HG03196 (cell line): Measurements from ENCODE around the gene HNMT.

Experiments used
- ATAC-seq: cut with Tn5 transposase; IDR thresholded peaks from one replicate; pipeline ENCODE4 v1.9.1; 2021; ENCODE audit not compliant: unreplicated experiment

Gene HNMT

GRCh38 chr2:138010890-138011289 lies 46.6 kb downstream of the HNMT start:
- no peak for ATAC-seq

- ATAC-seq: no peak
These were observed 47.8 kb downstream of the HNMT start for GRCh38 chr2:138012082-138012481.

DNA sequence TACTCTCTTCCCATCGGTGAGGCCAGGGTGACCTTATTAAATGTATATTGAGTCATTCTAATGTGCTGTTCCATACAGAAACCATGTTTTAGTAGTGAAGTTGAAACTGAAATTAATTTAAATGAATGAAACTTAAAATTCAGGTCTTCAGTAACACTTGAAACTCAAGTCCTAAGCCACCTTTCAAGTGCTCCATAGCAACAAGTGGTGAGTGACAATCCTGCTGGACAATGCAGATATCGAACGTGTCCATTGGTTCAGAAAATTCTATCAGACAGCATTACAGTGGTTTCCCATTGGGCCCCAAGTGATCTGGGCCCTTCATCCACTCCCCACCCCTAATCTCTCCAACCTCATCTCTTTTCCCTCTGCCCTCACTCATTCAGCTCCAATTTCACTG lies 48.7 kb downstream of the HNMT start:
- no peak for ATAC-seq

DNA sequence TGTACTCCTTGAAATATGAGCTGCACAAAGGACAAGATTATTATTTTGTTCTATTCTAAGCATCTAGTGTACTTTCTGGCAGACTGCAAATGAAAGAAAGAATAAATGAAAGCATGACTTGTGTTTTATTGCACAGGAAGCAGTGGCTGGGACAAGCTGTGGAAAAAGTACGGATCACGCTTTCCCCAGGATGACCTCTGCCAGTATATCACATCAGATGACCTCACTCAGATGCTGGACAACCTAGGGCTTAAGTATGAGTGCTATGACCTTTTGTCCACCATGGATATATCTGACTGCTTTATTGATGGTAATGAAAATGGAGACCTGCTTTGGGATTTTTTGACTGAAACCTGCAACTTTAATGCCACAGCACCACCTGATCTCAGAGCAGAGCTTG lies 49.4 kb downstream of the HNMT start:
- ATAC-seq: no peak

- ATAC-seq: no peak
These were observed 51.2 kb downstream of the HNMT start for GRCh38 chr2:138015494-138015893.

GRCh38 chr2:138016351-138017087 lies 52.2 kb downstream of the HNMT start:
- no peak for ATAC-seq

DNA sequence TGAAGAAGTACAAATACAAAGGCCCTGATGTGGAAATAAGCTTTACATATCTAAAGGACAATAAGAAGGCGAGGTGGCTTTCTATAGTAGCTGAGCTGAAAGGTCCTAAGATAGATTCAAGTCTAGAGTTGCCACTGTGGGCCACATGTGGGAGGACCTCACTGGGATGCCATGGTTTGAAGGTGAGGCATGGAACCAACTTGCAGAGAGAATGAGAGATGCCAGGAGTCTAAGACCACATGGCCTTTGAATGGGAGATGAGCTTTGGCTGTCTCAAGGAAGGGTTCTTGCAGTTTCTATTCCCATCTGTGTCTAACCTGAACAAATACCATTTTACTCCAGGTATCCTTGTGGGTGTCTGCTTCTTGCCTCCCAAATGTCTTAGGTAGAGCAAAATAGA lies 53.6 kb downstream of the HNMT start:
- no peak for ATAC-seq

- ATAC-seq: no peak
These were observed 54.8 kb downstream of the HNMT start for GRCh38 chr2:138018866-138019688.

- no peak for ATAC-seq
These were observed 56.2 kb downstream of the HNMT start for GRCh38 chr2:138020432-138020831.

GRCh38 chr2:138021154-138021553 lies 56.9 kb downstream of the HNMT start:
- no peak for ATAC-seq

- ATAC-seq: no peak
These were observed 59.0 kb downstream of the HNMT start for GRCh38 chr2:138023298-138023697.

GRCh38 chr2:138023976-138024375 lies 59.7 kb downstream of the HNMT start:
- ATAC-seq: no peak

GRCh38 chr2:138026111-138027020 lies 62.1 kb downstream of the HNMT start:
- no peak for ATAC-seq

DNA sequence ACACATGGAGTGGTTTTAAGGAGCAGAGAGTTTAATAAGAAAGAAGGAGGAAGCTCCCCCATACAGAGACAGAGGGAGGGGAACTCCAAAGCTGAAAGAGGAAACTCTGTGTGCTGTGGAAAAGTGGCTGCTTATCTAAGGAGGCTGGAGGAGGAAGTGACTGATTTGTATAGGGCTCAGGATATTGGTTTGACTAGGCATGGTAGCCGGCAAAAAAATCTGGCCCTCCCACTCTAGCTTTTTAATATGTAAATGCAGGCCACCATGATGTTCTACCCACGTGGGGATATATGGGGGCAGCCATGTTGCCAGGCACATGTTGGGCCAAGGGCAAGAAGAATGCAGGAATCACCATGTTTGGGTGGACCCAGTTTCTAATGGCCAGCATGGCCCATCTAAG lies 64.3 kb downstream of the HNMT start:
- no peak for ATAC-seq

DNA sequence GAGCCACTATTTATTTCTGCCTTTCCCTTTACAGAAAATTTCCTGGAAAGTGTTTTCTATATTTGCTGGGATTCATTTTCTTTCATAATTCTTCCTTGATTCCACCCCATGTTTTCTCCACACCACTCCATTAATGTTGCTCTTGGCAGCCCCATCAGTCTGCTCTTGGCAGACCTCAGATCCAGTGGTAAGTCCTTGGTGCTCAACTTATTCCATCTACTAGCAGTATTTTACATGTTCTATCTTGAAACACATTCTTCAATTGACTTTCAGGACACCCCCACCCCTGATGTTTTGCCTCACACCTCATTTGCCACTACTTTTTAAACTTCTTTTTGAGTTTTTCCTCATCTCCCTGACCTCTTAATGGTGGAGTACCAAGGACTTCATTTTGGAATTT lies 65.0 kb downstream of the HNMT start:
- ATAC-seq: no peak

GRCh38 chr2:138030459-138030858 lies 66.2 kb downstream of the HNMT start:
- peak; percentile 84 for ATAC-seq

DNA sequence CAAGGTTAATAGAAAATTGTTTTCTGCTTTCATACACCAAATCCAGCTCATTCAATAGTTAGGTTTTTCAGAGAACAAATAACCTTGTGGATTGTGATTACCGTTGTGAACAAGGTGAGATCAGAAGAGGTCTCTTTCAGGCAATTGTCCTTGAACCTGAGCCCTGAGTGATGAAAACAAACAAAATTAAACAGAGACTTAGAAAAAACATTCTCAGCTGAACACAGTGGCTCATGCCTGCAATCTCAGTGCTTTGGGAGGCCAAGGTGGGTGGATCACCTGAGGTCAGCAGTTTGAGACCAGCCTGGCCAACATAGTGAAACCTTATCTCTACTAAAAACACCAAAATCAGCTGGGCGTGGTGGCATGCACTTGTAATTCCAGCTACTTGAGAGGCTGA lies 68.1 kb downstream of the HNMT start:
- ATAC-seq: no peak

GRCh38 chr2:138034536-138034935 lies 70.3 kb downstream of the HNMT start:
- ATAC-seq: no peak

GRCh38 chr2:138035608-138036217 lies 71.4 kb downstream of the HNMT start:
- ATAC-seq: no peak

GRCh38 chr2:138036522-138036921 lies 72.2 kb downstream of the HNMT start:
- no peak for ATAC-seq

DNA sequence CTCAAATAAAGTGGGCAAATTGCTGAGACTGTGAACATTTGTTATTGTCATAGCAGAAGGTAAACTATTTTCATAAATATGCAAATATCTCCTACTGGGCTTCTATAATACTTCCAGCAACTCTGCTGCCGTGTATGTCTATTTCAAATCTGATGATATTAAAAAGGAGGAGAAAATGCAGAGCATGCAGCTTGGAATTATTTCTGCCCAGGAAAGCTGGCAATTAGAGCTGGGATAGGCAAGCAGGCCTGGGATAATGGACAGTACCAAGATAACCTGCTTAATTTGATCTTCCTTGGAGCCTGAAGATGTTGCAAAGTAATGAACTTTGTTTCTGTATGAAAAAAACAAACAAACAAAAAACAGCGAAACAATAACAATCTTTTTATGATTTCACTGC lies 72.8 kb downstream of the HNMT start:
- no peak for ATAC-seq
